Activated naive CD4-positive, alpha-beta T cell treated with anti-CD3 and anti-CD28 coated beads for 36 hours (primary cell): ENCODE results near the gene GRID1. TPM values are rescaled to one million over a fixed set of nuclear protein-coding genes. Genes with fewer than 3 reads are reported as not detected.

ENCODE experiments used
- CTCF ChIA-PET: fragments of 350-600 bp; sonication (Branson Sonifier 250); formaldehyde crosslinking; loops from one replicate; lab custom pipeline; 2021; ENCODE audit warnings: antibody characterized with exemption; lab: Charles Lee
- DNase-seq: peaks from one replicate; pipeline ENCODE4 v3.0.0-alpha.2; 2020
- H3K27ac Mint-ChIP-seq: one replicate; pipeline ENCODE4 v1.8.0; 2021; ENCODE audit warnings: mild to moderate bottlenecking, mixed read lengths
- H3K27me3 Mint-ChIP-seq: one replicate; pipeline ENCODE4 v1.8.0; 2021; ENCODE audit warnings: low read depth, mixed read lengths
- H3K36me3 Mint-ChIP-seq: one replicate; pipeline ENCODE4 v1.8.0; 2021; ENCODE audit warnings: low read depth, mixed read lengths
- H3K4me1 Mint-ChIP-seq: one replicate; pipeline ENCODE4 v1.8.0; 2021; ENCODE audit warnings: low read depth, mixed read lengths
- H3K4me3 Mint-ChIP-seq: one replicate; pipeline ENCODE4 v1.8.0; 2021; ENCODE audit warnings: mild to moderate bottlenecking, moderate library complexity, mixed read lengths
- H3K9me3 Mint-ChIP-seq: one replicate; pipeline ENCODE4 v1.8.0; 2021; ENCODE audit warnings: mixed read lengths
- intact Hi-C: fragments of 100-400 bp; cut with micrococcal nuclease; formaldehyde crosslinking; loops from one replicate; pipeline ENCODE4 v1.15.1; 2023
- total RNA-seq, 2 experiments: library from RNA; stranded (reverse); gene quantifications; one replicate each; pipeline ENCODE4 v1.2.3, GENCODE V29; 2021

The GRID1 gene
- total RNA-seq, 2 experiments from 2014 or later = not detected

GRCh38 chr10:86257683-86258082, 108.9 kb downstream of the GRID1 start:
- Mint-ChIP-seq H3K36me3 (no peaks in the 10 kb centered on the region), H3K27me3 (no peaks in the 10 kb centered on the region), H3K9me3 (no peaks in the 10 kb centered on the region), H3K4me1 (no peaks in the 10 kb centered on the region), H3K4me3 (no peak overlapping the region), H3K27ac (no peak overlapping the region)
- intact Hi-C loops = no loop called here
- CTCF ChIA-PET = no interaction called here
- DNase-seq = no peak

- intact Hi-C loops = no loop called here
- CTCF ChIA-PET = no interaction called here
- no peak for DNase-seq
- H3K27ac Mint-ChIP-seq = no peak overlapping the region
- no peaks in the 10 kb centered on the region for H3K27me3 Mint-ChIP-seq
- no peaks in the 10 kb centered on the region for H3K9me3 Mint-ChIP-seq
- H3K36me3 Mint-ChIP-seq = no peaks in the 10 kb centered on the region
- H3K4me3 Mint-ChIP-seq = no peak overlapping the region
- H3K4me1 Mint-ChIP-seq = no peaks in the 10 kb centered on the region
Measured at GRCh38 chr10:86256690-86257315, 109.8 kb downstream of the GRID1 start.

- intact Hi-C loops = no loop called here
- no peak for DNase-seq
- H3K36me3 Mint-ChIP-seq = no peaks in the 10 kb centered on the region
- CTCF ChIA-PET = interaction anchor here (0.6 kb wide), 1 partner anchor 71 kb away, joined by 3 read pairs; no protein-coding TSS in a partner anchor
- peaks cover 5% of the 10 kb centered on the region for H3K9me3 Mint-ChIP-seq
- no peaks in the 10 kb centered on the region for H3K4me1 Mint-ChIP-seq
- H3K4me3 Mint-ChIP-seq = no peak overlapping the region
- no peaks in the 10 kb centered on the region for H3K27me3 Mint-ChIP-seq
- H3K27ac Mint-ChIP-seq = no peak overlapping the region
Measured at GRCh38 chr10:86255405-86256251, 111.0 kb downstream of the GRID1 start.

GRCh38 chr10:86254526-86255174, 111.9 kb downstream of the GRID1 start:
- DNase-seq = no peak
- H3K27me3 Mint-ChIP-seq = no peaks in the 10 kb centered on the region
- no peak overlapping the region for H3K27ac Mint-ChIP-seq
- intact Hi-C loops = no loop called here
- no peak overlapping the region for H3K4me3 Mint-ChIP-seq
- peaks cover 11% of the 10 kb centered on the region for H3K9me3 Mint-ChIP-seq
- no peaks in the 10 kb centered on the region for H3K36me3 Mint-ChIP-seq
- CTCF ChIA-PET = interaction anchor here (0.6 kb wide), 1 partner anchor 70 kb away, joined by 3 read pairs; no protein-coding TSS in a partner anchor
- H3K4me1 Mint-ChIP-seq = no peaks in the 10 kb centered on the region

- Mint-ChIP-seq H3K27ac (no peak overlapping the region), H3K4me3 (no peak overlapping the region), H3K9me3 (peaks cover 13% of the 10 kb centered on the region), H3K4me1 (no peaks in the 10 kb centered on the region), H3K36me3 (no peaks in the 10 kb centered on the region), H3K27me3 (no peaks in the 10 kb centered on the region)
- no peak for DNase-seq
- intact Hi-C loops = no loop called here
- CTCF ChIA-PET = no interaction called here
Measured at GRCh38 chr10:86254081-86254480, 112.5 kb downstream of the GRID1 start.

- intact Hi-C loops = no loop called here
- DNase-seq = no peak
- no peak overlapping the region for H3K27ac Mint-ChIP-seq
- no peaks in the 10 kb centered on the region for H3K36me3 Mint-ChIP-seq
- CTCF ChIA-PET = no interaction called here
- peaks cover 13% of the 10 kb centered on the region for H3K9me3 Mint-ChIP-seq
- H3K4me3 Mint-ChIP-seq = no peak overlapping the region
- no peaks in the 10 kb centered on the region for H3K4me1 Mint-ChIP-seq
- no peaks in the 10 kb centered on the region for H3K27me3 Mint-ChIP-seq
Measured at GRCh38 chr10:86253091-86254072, 113.2 kb downstream of the GRID1 start.

- no peaks in the 10 kb centered on the region for H3K4me1 Mint-ChIP-seq
- CTCF ChIA-PET = no interaction called here
- no peak for DNase-seq
- H3K27ac Mint-ChIP-seq = no peak overlapping the region
- H3K27me3 Mint-ChIP-seq = no peaks in the 10 kb centered on the region
- no peak overlapping the region for H3K4me3 Mint-ChIP-seq
- no peaks in the 10 kb centered on the region for H3K36me3 Mint-ChIP-seq
- intact Hi-C loops = no loop called here
- peaks cover 13% of the 10 kb centered on the region for H3K9me3 Mint-ChIP-seq
Measured at GRCh38 chr10:86252556-86252955, 114.0 kb downstream of the GRID1 start.

GRCh38 chr10:86252079-86252478, 114.5 kb downstream of the GRID1 start:
- CTCF ChIA-PET = interaction anchor here (0.7 kb wide), 1 partner anchor 24 kb away, joined by 3 read pairs; no protein-coding TSS in a partner anchor
- Mint-ChIP-seq H3K27ac (no peak overlapping the region), H3K4me1 (no peaks in the 10 kb centered on the region), H3K9me3 (peaks cover 13% of the 10 kb centered on the region), H3K27me3 (no peaks in the 10 kb centered on the region), H3K36me3 (no peaks in the 10 kb centered on the region), H3K4me3 (no peak overlapping the region)
- intact Hi-C loops = no loop called here
- DNase-seq = no peak

GRCh38 chr10:86251426-86251825, 115.2 kb downstream of the GRID1 start:
- Mint-ChIP-seq H3K36me3 (no peaks in the 10 kb centered on the region), H3K27me3 (no peaks in the 10 kb centered on the region), H3K4me3 (no peak overlapping the region), H3K27ac (no peak overlapping the region), H3K9me3 (peaks cover 13% of the 10 kb centered on the region), H3K4me1 (no peaks in the 10 kb centered on the region)
- no peak for DNase-seq
- CTCF ChIA-PET = interaction anchor here (0.7 kb wide), 1 partner anchor 25 kb away, joined by 3 read pairs; no protein-coding TSS in a partner anchor
- intact Hi-C loops = no loop called here

GRCh38 chr10:86250399-86250798, 116.2 kb downstream of the GRID1 start:
- DNase-seq = no peak
- Mint-ChIP-seq H3K27ac (no peak overlapping the region), H3K4me3 (no peak overlapping the region), H3K9me3 (peaks cover 13% of the 10 kb centered on the region), H3K4me1 (no peaks in the 10 kb centered on the region), H3K36me3 (no peaks in the 10 kb centered on the region), H3K27me3 (no peaks in the 10 kb centered on the region)
- CTCF ChIA-PET = no interaction called here
- intact Hi-C loops = no loop called here

GRCh38 chr10:86249794-86250193, 116.8 kb downstream of the GRID1 start:
- Mint-ChIP-seq H3K4me3 (no peak overlapping the region), H3K4me1 (no peaks in the 10 kb centered on the region), H3K36me3 (no peaks in the 10 kb centered on the region), H3K9me3 (peaks cover 13% of the 10 kb centered on the region), H3K27ac (no peak overlapping the region), H3K27me3 (no peaks in the 10 kb centered on the region)
- CTCF ChIA-PET = no interaction called here
- DNase-seq = no peak
- intact Hi-C loops = no loop called here
